H4 (cell line): ENCODE measurements around the gene DAGLB. TPM values are rescaled to one million over a fixed set of nuclear protein-coding genes. Genes with fewer than 3 reads are reported as not detected.
"Not testable (repeated sequence)": the region's sequence is repeated elsewhere in the genome, so short reads cannot be mapped to it uniquely, and the experiment has no call there.

ENCODE experiments used
- DNase-seq: peaks from one replicate; pipeline ENCODE4 v3.0.0-alpha.2; 2015; ENCODE audit warnings: low spot score
- total RNA-seq: library from RNA; depleted of rRNA; stranded (reverse); fragments of >200 nt; shearing (Covaris generic); gene quantifications from 2 replicates; pipeline ENCODE4 v1.2.3, GENCODE V29; 2014; rRNA removed

Gene DAGLB
- 16.2 and 29.2 TPM in 2 replicates for total RNA-seq

- peak; percentile 99 for DNase-seq
Measured at GRCh38 chr7:6447581-6448199, at the start of gene DAGLB. DAGLB (minus strand) TSS chr7:6447954; CDS start chr7:6447842, 112 bp downstream.

GRCh38 chr7:6497637-6497905 lies 49.8 kb upstream of the DAGLB start:
- no peak for DNase-seq

- no peak for DNase-seq
Measured at GRCh38 chr7:6496842-6497636, 49.3 kb upstream of the DAGLB start.

- DNase-seq, result no peak
Measured at GRCh38 chr7:6495597-6496262, 48.0 kb upstream of the DAGLB start.

- DNase-seq, result no peak
Measured at GRCh38 chr7:6494365-6494764, 46.6 kb upstream of the DAGLB start.

- no peak for DNase-seq
Measured at GRCh38 chr7:6491194-6491593, 43.4 kb upstream of the DAGLB start.

GRCh38 chr7:6489612-6490011 lies 41.9 kb upstream of the DAGLB start:
- DNase-seq, result no peak

GRCh38 chr7:6487184-6487545 lies 39.4 kb upstream of the DAGLB start:
- DNase-seq, result no peak

GRCh38 chr7:6486438-6487183 lies 38.9 kb upstream of the DAGLB start:
- DNase-seq, result no peak

GRCh38 chr7:6482743-6483119 lies 35.0 kb upstream of the DAGLB start:
- DNase-seq, result no peak

GRCh38 chr7:6482307-6482706 lies 34.6 kb upstream of the DAGLB start:
- DNase-seq, result no peak

GRCh38 chr7:6481445-6481844 lies 33.7 kb upstream of the DAGLB start:
- no peak for DNase-seq

- no peak for DNase-seq
Measured at GRCh38 chr7:6480323-6480660, 32.5 kb upstream of the DAGLB start.

GRCh38 chr7:6479067-6479466 lies 31.3 kb upstream of the DAGLB start:
- no peak for DNase-seq

- no peak for DNase-seq
Measured at GRCh38 chr7:6478186-6478585, 30.4 kb upstream of the DAGLB start.

- no peak for DNase-seq
Measured at GRCh38 chr7:6477318-6477660, 29.5 kb upstream of the DAGLB start.

- DNase-seq, result no peak
Measured at GRCh38 chr7:6476596-6477317, 29.0 kb upstream of the DAGLB start.

GRCh38 chr7:6475433-6476186 lies 27.9 kb upstream of the DAGLB start:
- DNase-seq, result no peak

- DNase-seq, result no peak
Measured at GRCh38 chr7:6465862-6466261, 18.1 kb upstream of the DAGLB start.

GRCh38 chr7:6463609-6464008 lies 15.9 kb upstream of the DAGLB start:
- DNase-seq, result not testable (repeated sequence)

GRCh38 chr7:6461946-6462550 lies 14.3 kb upstream of the DAGLB start:
- DNase-seq, result no peak
